ENCODE results near the gene OPA3.

Gene OPA3

DNA sequence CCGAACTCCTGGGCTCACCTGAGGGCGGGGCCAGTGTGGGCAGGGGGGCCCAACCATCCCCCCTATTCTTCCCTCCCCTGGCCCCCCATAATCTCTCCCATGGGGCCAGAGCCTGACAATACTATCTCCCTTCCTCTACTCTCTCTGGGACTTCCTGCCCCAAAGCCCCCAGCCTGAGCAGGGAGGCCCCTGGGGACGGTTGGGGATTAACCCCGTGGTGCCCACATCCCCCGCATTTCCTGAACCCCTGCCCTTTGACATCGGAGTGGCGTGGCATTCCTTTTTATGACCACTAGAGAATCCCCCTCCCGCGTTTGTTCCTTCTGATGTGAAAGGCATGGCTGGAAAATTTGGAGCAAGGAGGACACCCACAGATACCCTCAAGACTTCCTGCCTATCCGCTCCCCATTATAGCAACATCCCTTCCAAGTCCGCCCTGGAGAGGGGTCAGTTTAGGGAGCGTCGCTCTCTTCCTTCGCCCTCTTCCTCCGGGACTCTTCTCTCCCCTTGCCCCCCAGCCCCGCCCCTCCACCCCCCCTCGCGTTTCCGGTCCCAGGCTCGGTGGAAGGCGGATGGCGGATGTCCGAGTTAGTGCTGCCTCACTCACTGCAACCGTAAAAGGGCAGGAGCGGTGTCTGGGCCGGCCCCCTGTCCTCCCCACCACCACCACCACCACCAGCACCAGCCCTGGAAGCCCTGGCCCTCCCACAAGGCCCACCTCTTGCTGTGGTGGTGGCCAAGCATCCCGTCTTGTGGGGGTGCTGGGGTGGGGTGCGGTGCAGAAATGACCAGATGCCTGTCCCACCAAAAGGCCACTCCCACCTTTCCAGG is 75.5 kb downstream of the OPA3 start:
- Histone ChIP-seq H3K27me3 (ENCODE audit: insufficient read depth, low read depth) (no peaks in the 10 kb centered on the region), H4K20me1 (ENCODE audit: insufficient read depth) (no peaks in the 10 kb centered on the region), H3K27ac (no peak overlapping the region), H3K4me3 (IDR thresholded peaks at IDR 0.05; ENCODE audit: insufficient read depth, low read depth, low read length) (no peak overlapping the region), H3K36me3 (ENCODE audit: insufficient read depth) (no peaks in the 10 kb centered on the region), H3K4me1 (ENCODE audit: low read depth, poor library complexity, severe bottlenecking) (peaks cover 16% of the 10 kb centered on the region), H3K4me2 (peak overlapping the region; percentile 79; the same call in 1 of the 2 replicates), H2AFZ (ENCODE audit: low read depth) (no peak overlapping the region), H3K9ac (no peak overlapping the region; the same call in 1 of the 2 replicates), H3K79me2 (ENCODE audit: insufficient read depth, low read depth) (peaks cover 26% of the 10 kb centered on the region; the same call in 1 of the 2 replicates)
- TF ChIP-seq, protein P1, sequence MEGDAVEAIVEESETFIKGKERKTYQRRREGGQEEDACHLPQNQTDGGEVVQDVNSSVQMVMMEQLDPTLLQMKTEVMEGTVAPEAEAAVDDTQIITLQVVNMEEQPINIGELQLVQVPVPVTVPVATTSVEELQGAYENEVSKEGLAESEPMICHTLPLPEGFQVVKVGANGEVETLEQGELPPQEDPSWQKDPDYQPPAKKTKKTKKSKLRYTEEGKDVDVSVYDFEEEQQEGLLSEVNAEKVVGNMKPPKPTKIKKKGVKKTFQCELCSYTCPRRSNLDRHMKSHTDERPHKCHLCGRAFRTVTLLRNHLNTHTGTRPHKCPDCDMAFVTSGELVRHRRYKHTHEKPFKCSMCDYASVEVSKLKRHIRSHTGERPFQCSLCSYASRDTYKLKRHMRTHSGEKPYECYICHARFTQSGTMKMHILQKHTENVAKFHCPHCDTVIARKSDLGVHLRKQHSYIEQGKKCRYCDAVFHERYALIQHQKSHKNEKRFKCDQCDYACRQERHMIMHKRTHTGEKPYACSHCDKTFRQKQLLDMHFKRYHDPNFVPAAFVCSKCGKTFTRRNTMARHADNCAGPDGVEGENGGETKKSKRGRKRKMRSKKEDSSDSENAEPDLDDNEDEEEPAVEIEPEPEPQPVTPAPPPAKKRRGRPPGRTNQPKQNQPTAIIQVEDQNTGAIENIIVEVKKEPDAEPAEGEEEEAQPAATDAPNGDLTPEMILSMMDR (conservative IDR thresholded peaks at IDR 0.05; ENCODE audit: low read depth, low read length) = no peak

GRCh38 chr19:45508417-45508860 is 76.2 kb downstream of the OPA3 start:
- H3K4me2 ChIP-seq = peak overlapping the region; percentile 79
- H3K9ac ChIP-seq = peak overlapping the region; percentile 65; the same call in 1 of the 2 replicates
- no peaks in the 10 kb centered on the region for H3K27me3 ChIP-seq (ENCODE audit: insufficient read depth, low read depth)
- H2AFZ ChIP-seq (ENCODE audit: low read depth) = peak overlapping the region; percentile 76; the same call in 1 of the 2 replicates
- no peak overlapping the region for H3K4me3 ChIP-seq (IDR thresholded peaks at IDR 0.05; ENCODE audit: insufficient read depth, low read depth, low read length)
- no peaks in the 10 kb centered on the region for H3K36me3 ChIP-seq (ENCODE audit: insufficient read depth)
- H3K4me1 ChIP-seq (ENCODE audit: low read depth, poor library complexity, severe bottlenecking) = peaks cover 16% of the 10 kb centered on the region
- no peak overlapping the region for H3K27ac ChIP-seq
- H4K20me1 ChIP-seq (ENCODE audit: insufficient read depth) = no peaks in the 10 kb centered on the region
- peaks cover 26% of the 10 kb centered on the region; the same call in 1 of the 2 replicates for H3K79me2 ChIP-seq (ENCODE audit: insufficient read depth, low read depth)
- TF ChIP-seq, protein P1 (conservative IDR thresholded peaks at IDR 0.05; ENCODE audit: low read depth, low read length) = no peak

DNA sequence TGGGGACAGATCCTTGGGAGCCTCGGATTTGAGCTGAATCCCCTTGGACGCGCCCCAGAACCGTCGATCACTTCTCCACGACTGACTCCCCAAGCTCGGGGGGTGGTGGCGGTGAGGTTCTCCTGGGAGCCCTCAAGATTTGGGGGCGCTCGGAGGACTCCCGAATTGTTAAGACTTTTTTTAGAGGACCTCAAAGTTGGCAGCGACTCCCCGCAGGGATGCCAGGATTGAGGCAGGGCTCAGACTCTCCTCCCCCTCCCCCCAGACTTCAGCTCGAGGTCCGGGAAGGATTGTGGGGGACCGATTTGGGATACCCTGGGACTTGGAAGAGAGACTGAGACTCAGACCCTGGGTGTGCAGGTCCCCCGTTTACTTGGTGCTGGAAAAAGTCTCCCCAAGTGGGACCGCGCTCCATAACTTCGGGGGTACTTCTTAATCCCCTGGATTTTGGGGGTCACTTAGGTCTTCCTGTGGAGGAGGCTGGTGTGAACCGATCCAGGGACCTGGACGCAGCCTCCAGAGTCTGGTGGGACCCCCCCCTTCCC is 76.7 kb downstream of the OPA3 start:
- peak overlapping the region; percentile 59; the same call in 1 of the 2 replicates for H3K27ac ChIP-seq
- peaks cover 24% of the 10 kb centered on the region; the same call in 1 of the 2 replicates for H3K79me2 ChIP-seq (ENCODE audit: insufficient read depth, low read depth)
- no peaks in the 10 kb centered on the region for H4K20me1 ChIP-seq (ENCODE audit: insufficient read depth)
- peaks cover 16% of the 10 kb centered on the region for H3K4me1 ChIP-seq (ENCODE audit: low read depth, poor library complexity, severe bottlenecking)
- TF ChIP-seq, protein P1 (conservative IDR thresholded peaks at IDR 0.05; ENCODE audit: low read depth, low read length) = no peak
- H3K4me3 ChIP-seq (IDR thresholded peaks at IDR 0.05; ENCODE audit: insufficient read depth, low read depth, low read length) = no peak overlapping the region
- H3K27me3 ChIP-seq (ENCODE audit: insufficient read depth, low read depth) = no peaks in the 10 kb centered on the region
- peak overlapping the region; percentile 79 for H3K4me2 ChIP-seq
- peak overlapping the region; percentile 76; the same call in 1 of the 2 replicates for H2AFZ ChIP-seq (ENCODE audit: low read depth)
- no peaks in the 10 kb centered on the region for H3K36me3 ChIP-seq (ENCODE audit: insufficient read depth)
- H3K9ac ChIP-seq = peak overlapping the region; percentile 65

- Histone ChIP-seq H4K20me1 (ENCODE audit: insufficient read depth) (no peaks in the 10 kb centered on the region), H3K27me3 (ENCODE audit: insufficient read depth, low read depth) (0 out of 2 replicates have a peak, but pooled peaks cover 2% of the 10 kb centered on the region), H3K9ac (peak within 1 kb of the TSS; percentile 65), H3K27ac (peak within 1 kb of the TSS; percentile 59), H3K79me2 (ENCODE audit: insufficient read depth, low read depth) (peaks cover 22% of the 10 kb centered on the region; the same call in 1 of the 2 replicates), H3K36me3 (ENCODE audit: insufficient read depth) (no peaks in the 10 kb centered on the region), H3K4me2 (peak within 1 kb of the TSS; percentile 79), H2AFZ (ENCODE audit: low read depth) (peak within 1 kb of the TSS; percentile 76), H3K4me3 (IDR thresholded peaks at IDR 0.05; ENCODE audit: insufficient read depth, low read depth, low read length) (no peak within 1 kb of the TSS), H3K4me1 (ENCODE audit: low read depth, poor library complexity, severe bottlenecking) (peaks cover 16% of the 10 kb centered on the region)
- TF ChIP-seq, protein P1 (conservative IDR thresholded peaks at IDR 0.05; ENCODE audit: low read depth, low read length) = no peak; the same call in 1 of the 2 replicates
Measured at GRCh38 chr19:45506989-45507871, 77.4 kb downstream of the OPA3 start, which contains the start of gene VASP. Gene VASP (plus strand): TSS chr19:45507479. CDS start chr19:45507772, 293 bp downstream.
